Subcutaneous adipose tissue (tissue), 4 donors: ENCODE data around the gene HDLBP. TPM values are rescaled to one million over a fixed set of nuclear protein-coding genes. Genes with fewer than 3 reads are reported as not detected.

Experiments
- total RNA-seq, 4 donors: library from RNA; depleted of rRNA; stranded (reverse); fragments of >200 nt; gene quantifications; one replicate each; pipeline ENCODE4 v1.1.0, GENCODE V29; 2016
- TF ChIP-seq, protein P1 (sequence below): fragments of 450-650 bp; IDR thresholded peaks from one replicate; pipeline ENCODE4 v1.5.1; 2016; ENCODE audit warnings: low read depth, mild to moderate bottlenecking, control low read depth, antibody characterized with exemption, moderate library complexity

The HDLBP gene
- total RNA-seq, 4 donors from 2014 or later = 306 to 581 (median 503) TPM

GRCh38 chr2:241329669-241330615 lies 14.5 kb upstream of the HDLBP start:
- TF ChIP-seq, protein P1, sequence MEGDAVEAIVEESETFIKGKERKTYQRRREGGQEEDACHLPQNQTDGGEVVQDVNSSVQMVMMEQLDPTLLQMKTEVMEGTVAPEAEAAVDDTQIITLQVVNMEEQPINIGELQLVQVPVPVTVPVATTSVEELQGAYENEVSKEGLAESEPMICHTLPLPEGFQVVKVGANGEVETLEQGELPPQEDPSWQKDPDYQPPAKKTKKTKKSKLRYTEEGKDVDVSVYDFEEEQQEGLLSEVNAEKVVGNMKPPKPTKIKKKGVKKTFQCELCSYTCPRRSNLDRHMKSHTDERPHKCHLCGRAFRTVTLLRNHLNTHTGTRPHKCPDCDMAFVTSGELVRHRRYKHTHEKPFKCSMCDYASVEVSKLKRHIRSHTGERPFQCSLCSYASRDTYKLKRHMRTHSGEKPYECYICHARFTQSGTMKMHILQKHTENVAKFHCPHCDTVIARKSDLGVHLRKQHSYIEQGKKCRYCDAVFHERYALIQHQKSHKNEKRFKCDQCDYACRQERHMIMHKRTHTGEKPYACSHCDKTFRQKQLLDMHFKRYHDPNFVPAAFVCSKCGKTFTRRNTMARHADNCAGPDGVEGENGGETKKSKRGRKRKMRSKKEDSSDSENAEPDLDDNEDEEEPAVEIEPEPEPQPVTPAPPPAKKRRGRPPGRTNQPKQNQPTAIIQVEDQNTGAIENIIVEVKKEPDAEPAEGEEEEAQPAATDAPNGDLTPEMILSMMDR = no peak

DNA sequence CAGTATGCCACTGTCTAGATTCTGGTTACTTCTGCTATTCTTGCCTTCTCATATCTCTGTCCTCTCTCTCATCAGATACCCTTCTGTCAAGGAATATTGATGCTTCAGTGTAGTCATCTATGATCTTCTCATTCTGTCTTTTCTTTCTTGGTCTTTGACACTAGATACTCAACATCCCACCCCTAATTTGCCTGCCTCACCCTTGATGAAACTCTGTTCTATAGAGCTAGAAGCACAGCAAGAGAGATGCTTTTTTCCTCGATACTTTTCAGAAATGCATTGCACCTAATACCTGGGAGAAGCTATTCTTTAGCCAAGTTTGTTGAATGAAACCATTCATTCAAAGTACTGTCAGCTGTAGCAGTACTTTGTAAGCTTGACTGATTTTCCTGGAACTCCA lies 9.8 kb upstream of the HDLBP start:
- TF ChIP-seq, protein P1 = no peak

GRCh38 chr2:241324775-241325174 lies 9.3 kb upstream of the HDLBP start:
- TF ChIP-seq, protein P1 = no peak

GRCh38 chr2:241323778-241324177 lies 8.3 kb upstream of the HDLBP start:
- TF ChIP-seq, protein P1 = no peak

DNA sequence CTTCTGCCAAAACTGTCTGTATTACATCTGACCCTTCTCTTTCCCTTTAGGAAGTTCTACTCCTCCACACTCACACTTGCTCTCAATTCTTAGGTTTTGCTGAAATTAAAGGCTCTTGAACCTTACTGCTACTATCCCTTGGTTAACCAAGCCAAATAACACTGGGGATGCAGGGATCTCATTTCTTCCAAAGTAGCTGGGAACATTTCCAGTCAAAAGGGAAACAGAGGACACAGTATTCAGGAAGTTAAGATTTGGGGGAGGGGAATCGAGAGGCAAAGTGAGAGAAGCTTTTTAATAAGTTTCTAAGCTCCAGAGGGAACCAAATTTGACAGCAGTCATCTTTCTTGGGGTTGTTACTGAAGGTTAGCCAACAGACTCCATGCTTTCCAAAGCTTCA lies 6.4 kb upstream of the HDLBP start:
- TF ChIP-seq, protein P1 = no peak

DNA sequence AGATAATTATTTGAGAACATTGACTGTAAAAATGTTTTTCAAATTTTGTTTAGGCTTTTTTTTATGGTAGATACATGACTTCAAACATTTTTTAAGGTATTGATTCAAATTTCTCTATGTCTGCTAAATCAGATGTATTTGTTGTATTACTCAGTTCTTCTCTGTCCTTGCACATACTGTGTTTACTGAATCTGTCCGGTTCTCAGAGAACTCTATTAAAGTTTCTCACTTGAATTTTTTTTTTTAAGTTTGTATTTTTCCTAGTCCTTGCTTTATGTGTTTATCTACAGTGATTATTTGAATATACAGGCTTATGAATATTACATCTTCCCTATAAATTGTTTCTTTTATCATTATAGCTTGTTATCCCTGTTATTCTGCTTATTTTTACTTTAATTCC lies 5.6 kb upstream of the HDLBP start:
- TF ChIP-seq, protein P1 = no peak

GRCh38 chr2:241320394-241320793 lies 4.9 kb upstream of the HDLBP start:
- TF ChIP-seq, protein P1 = no peak
